HCT116 (cell line): ENCODE results near the gene ZMYND10. TPM values are rescaled to one million over a fixed set of nuclear protein-coding genes. Genes with fewer than 3 reads are reported as not detected.

Experiments used
- ATAC-seq: fragments of 200-7000 bp; cut with Tn5 transposase; 2 replicates; pipeline ENCODE4 v1.9.1; 2020; ENCODE audit warnings: mild to moderate bottlenecking, moderate library complexity
- BruUV-seq: library from RNA; stranded (reverse); fragments of 400-500 nt; replicated peaks from 2 replicates; lab custom pipeline; 2021; lab: Mats Ljungman, UMichigan
- CTCF ChIA-PET: fragments of 300-600 bp; sonication (Branson Sonifier 250); formaldehyde crosslinking; loops from one replicate; lab custom pipeline; 2021; ENCODE audit warnings: antibody characterized with exemption; lab: Charles Lee
- POLR2A ChIA-PET: fragments of 300-600, 350-600 bp; sonication (Branson Sonifier 250); formaldehyde crosslinking; loops from one replicate; lab custom pipeline; 2021; ENCODE audit warnings: antibody characterized with exemption; lab: Charles Lee
- RAD21 ChIA-PET, 2 experiments: fragments of 300-600 bp; sonication (Branson Sonifier 250); formaldehyde crosslinking; loops; one replicate each; lab custom pipeline; 2023; ENCODE audit warnings: low total read pairs in 2 of 2; ENCODE audit not compliant: uncharacterized antibody in 2 of 2, unreplicated experiment in 2 of 2, low non-redundant PET in 1 of 2; lab: Charles Lee
- DNase-seq: peaks from one replicate; pipeline ENCODE4 v3.0.0-alpha.2; 2010; ENCODE audit warnings: low read depth, low spot score
- H2AFZ ChIP-seq: fragments of 200-600 bp; shearing (Covaris generic), sonication (generic); 2 replicates; pipeline ENCODE4 v1.6.1; 2017; ENCODE audit warnings: low read depth, mixed run types, mixed read lengths, antibody characterized with exemption, low read length; ENCODE audit not compliant: poor library complexity, severe bottlenecking
- H3K27ac ChIP-seq: 2 replicates; pipeline ENCODE4 v1.5.1; 2012; ENCODE audit warnings: low read depth, low read length
- H3K27me3 ChIP-seq: fragments of 200-600 bp; sonication (generic); 2 replicates; pipeline ENCODE4 v1.6.1; 2016; ENCODE audit warnings: mixed run types, low read length, mixed read lengths; ENCODE audit not compliant: insufficient read depth
- H3K36me3 ChIP-seq, 2 experiments: fragments of 200-500 bp in 1 of 2; fragments of 200-600 bp in 1 of 2; sonication (Bioruptor generic) in 1 of 2; sonication (generic) in 1 of 2; 2 replicates each; pipeline versions ENCODE4 v1.5.1 to v1.6.1; 2014 to 2016; ENCODE audit warnings: low read length in 2 of 2, inconsistent platforms in 1 of 2, mixed read lengths in 1 of 2, mixed run types in 1 of 2; ENCODE audit not compliant: insufficient read depth in 2 of 2, control insufficient read depth in 1 of 2
- H3K4me1 ChIP-seq, 2 experiments: fragments of 200-600 bp in 1 of 2; sonication (generic) in 1 of 2; 2 replicates each; pipeline versions ENCODE4 v1.5.1 to v1.6.1; 2012 to 2017; ENCODE audit warnings: low read length in 2 of 2, inconsistent platforms in 1 of 2, mild to moderate bottlenecking in 1 of 2, mixed read lengths in 1 of 2, mixed run types in 1 of 2, moderate library complexity in 1 of 2; ENCODE audit not compliant: insufficient read depth in 2 of 2, control insufficient read depth in 1 of 2
- H3K4me2 ChIP-seq: fragments of 200-600 bp; sonication (generic); 2 replicates; pipeline ENCODE4 v1.6.1; 2017; ENCODE audit warnings: mixed run types, low read length, mixed read lengths
- H3K4me3 ChIP-seq, 2 experiments: fragments of 200-600 bp in 1 of 2; sonication (generic) in 1 of 2; replicated peaks in 1 of 2; 2 replicates each; pipeline ENCODE4 v1.5.1; 2011 to 2016; ENCODE audit warnings: low read length in 2 of 2, control low read depth in 1 of 2, low read depth in 1 of 2, mild to moderate bottlenecking in 1 of 2, mixed read lengths in 1 of 2, mixed run types in 1 of 2
- H3K79me2 ChIP-seq: fragments of 200-600 bp; sonication (generic); 2 replicates; pipeline ENCODE4 v1.6.1; 2017; ENCODE audit warnings: mild to moderate bottlenecking, mixed run types, low read length, moderate library complexity, mixed read lengths; ENCODE audit not compliant: insufficient read depth
- H3K9ac ChIP-seq: fragments of 200-600 bp; sonication (generic); 2 replicates; pipeline ENCODE4 v1.6.1; 2016; ENCODE audit warnings: low read length, mixed read lengths
- H3K9me2 ChIP-seq: fragments of 200-600 bp; sonication (generic), shearing (Covaris generic); 2 replicates; pipeline ENCODE4 v1.6.1; 2017; ENCODE audit warnings: mixed run types, mild to moderate bottlenecking, moderate library complexity; ENCODE audit not compliant: insufficient read depth
- H3K9me3 ChIP-seq, 2 experiments: fragments of 200-500 bp in 1 of 2; fragments of 200-600 bp in 1 of 2; sonication (Bioruptor generic) in 1 of 2; sonication (generic) in 1 of 2; 2 replicates each; pipeline ENCODE4 v1.6.1; 2014 to 2017; ENCODE audit warnings: low read length in 2 of 2, mixed read lengths in 2 of 2, inconsistent platforms in 1 of 2, low read depth in 1 of 2, mild to moderate bottlenecking in 1 of 2, mixed run types in 1 of 2, moderate library complexity in 1 of 2; ENCODE audit not compliant: control insufficient read depth in 1 of 2, insufficient read depth in 1 of 2
- H4K20me1 ChIP-seq: fragments of 200-600 bp; sonication (generic), shearing (Covaris generic); 2 replicates; pipeline ENCODE4 v1.6.1; 2017; ENCODE audit warnings: mixed run types, mild to moderate bottlenecking, moderate library complexity; ENCODE audit not compliant: insufficient read depth
- ATF3 ChIP-seq: IDR thresholded peaks from 2 replicates; pipeline ENCODE4 v1.6.1; 2012
- CBX3 ChIP-seq: IDR thresholded peaks from 2 replicates; pipeline ENCODE4 v1.6.1; 2012; ENCODE audit warnings: low read depth
- CTCF ChIP-seq, 3 experiments: fragments of 200-600 bp in 1 of 3; sonication (generic) in 1 of 3; IDR thresholded peaks in 2 of 3; conservative IDR thresholded peaks in 1 of 3; 2 replicates each; pipeline ENCODE4 v1.5.1; 2012 to 2017; ENCODE audit warnings: low read depth in 2 of 3, low read length in 2 of 3, antibody characterized with exemption in 1 of 3, borderline replicate concordance in 1 of 3, control low read depth in 1 of 3, mild to moderate bottlenecking in 1 of 3, mixed read lengths in 1 of 3, mixed run types in 1 of 3, moderate library complexity in 1 of 3; ENCODE audit not compliant: insufficient read depth in 1 of 3
- ELF1 ChIP-seq: IDR thresholded peaks from 2 replicates; pipeline ENCODE4 v1.6.1; 2012; ENCODE audit warnings: low read depth, borderline replicate concordance
- EZH2 ChIP-seq: fragments of 200-600 bp; sonication (generic); IDR thresholded peaks from 2 replicates; pipeline ENCODE4 v1.6.1; 2017; ENCODE audit warnings: antibody characterized with exemption, mixed run types
- EZH2phosphoT487 ChIP-seq: fragments of 200-600 bp; IDR thresholded peaks from 2 replicates; pipeline ENCODE4 v1.6.1; 2018; ENCODE audit warnings: antibody characterized with exemption, borderline replicate concordance
- FOSL1 ChIP-seq: IDR thresholded peaks from 2 replicates; pipeline ENCODE4 v1.6.1; 2012; ENCODE audit warnings: low read depth
- JUND ChIP-seq: IDR thresholded peaks from 2 replicates; pipeline ENCODE4 v1.6.1; 2012
- MAX ChIP-seq: IDR thresholded peaks from 2 replicates; pipeline ENCODE4 v1.6.1; 2012
- POLR2A ChIP-seq: IDR thresholded peaks from 2 replicates; pipeline ENCODE4 v1.7.0; 2011; ENCODE audit warnings: borderline replicate concordance; ENCODE audit not compliant: insufficient read depth, insufficient read length; ENCODE audit errors: extremely low read depth
- POLR2AphosphoS5 ChIP-seq: IDR thresholded peaks from 2 replicates; pipeline ENCODE4 v1.6.1; 2011; ENCODE audit warnings: mild to moderate bottlenecking, low read depth, low read length, moderate library complexity
- RAD21 ChIP-seq: IDR thresholded peaks from 2 replicates; pipeline ENCODE4 v1.6.1; 2012; ENCODE audit warnings: low read depth, mild to moderate bottlenecking
- SIN3A ChIP-seq: IDR thresholded peaks from 2 replicates; pipeline ENCODE4 v1.6.1; 2012; ENCODE audit warnings: low read depth
- SP1 ChIP-seq: IDR thresholded peaks from 2 replicates; pipeline ENCODE4 v1.6.1; 2012; ENCODE audit warnings: low read depth
- TCF7L2 ChIP-seq: IDR thresholded peaks from 2 replicates; pipeline ENCODE4 v1.7.0; 2011; ENCODE audit warnings: borderline replicate concordance, inconsistent platforms; ENCODE audit not compliant: insufficient read depth, insufficient read length; ENCODE audit errors: extremely low read depth
- YY1 ChIP-seq: IDR thresholded peaks from 2 replicates; pipeline ENCODE4 v1.6.1; 2011; ENCODE audit warnings: low read length, low read depth, moderate library complexity, mild to moderate bottlenecking; ENCODE audit not compliant: insufficient replicate concordance; ENCODE audit errors: extremely low read depth
- ZBTB33 ChIP-seq: IDR thresholded peaks from 2 replicates; pipeline ENCODE4 v1.6.1; 2011; ENCODE audit warnings: mild to moderate bottlenecking, low read length, moderate library complexity; ENCODE audit not compliant: insufficient replicate concordance; ENCODE audit errors: extremely low read depth
- ZFX ChIP-seq: fragments of 450-650 bp; IDR thresholded peaks from 2 replicates; pipeline ENCODE4 v1.6.1; 2017
- ZNF274 ChIP-seq: fragments of 200-500 bp; sonication (Bioruptor generic); IDR thresholded peaks from 2 replicates; pipeline ENCODE4 v1.6.1; 2014; ENCODE audit warnings: mild to moderate bottlenecking, low read depth, low read length, inconsistent platforms
- intact Hi-C: fragments of 100-400 bp; cut with micrococcal nuclease; formaldehyde crosslinking; loops from 2 replicates; pipeline ENCODE4 v1.10.0; 2022
- total RNA-seq: library from RNA; stranded (reverse); gene quantifications from one replicate; pipeline ENCODE4 v1.2.1, GENCODE V29; 2021; ENCODE audit not compliant: unreplicated experiment

Gene ZMYND10
- total RNA-seq, 1 experiment from 2014 or later: 3.3 TPM

DNA sequence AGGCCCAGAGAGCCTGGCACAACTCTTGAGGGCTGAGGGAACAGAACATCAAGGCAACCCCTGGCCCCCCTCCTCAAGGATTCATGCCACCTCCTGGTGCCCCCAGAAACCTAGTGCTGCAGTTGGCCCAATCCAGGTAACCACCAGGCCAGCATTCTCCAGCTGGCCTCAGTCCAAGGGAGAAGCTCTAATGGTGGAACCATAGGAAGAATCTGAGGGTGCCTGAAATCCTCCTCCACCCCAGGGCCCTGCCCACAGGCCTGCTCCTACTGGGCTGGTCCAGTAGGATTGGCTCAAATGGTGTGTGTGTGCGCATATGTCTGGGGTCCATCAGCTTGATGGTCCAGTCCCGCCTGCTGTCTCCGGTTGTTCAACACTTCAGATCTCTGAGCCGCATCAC is 30.7 kb downstream of the ZMYND10 start:
- ChIA-PET CTCF (no interaction called here), RAD21 (no interaction called here), POLR2A (interaction anchor here (1.6 to 2.1 kb wide), 3 partner anchors 12 to 23 kb away, joined by 5 to 8 read pairs (median 5); partner anchors contain the start of genes HYAL1, HYAL3, IFRD2 and NAA80)
- H3K36me3 ChIP-seq: peaks cover 2 to 17% of the 10 kb centered on the region in 2 experiments; a peak in 1 of 4 replicates
- DNase-seq (no peak), ATAC-seq (no peak)
- no peak overlapping the region for H3K4me3 ChIP-seq
- intact Hi-C loops: no loop called here
- H4K20me1 ChIP-seq: no peaks in the 10 kb centered on the region
- no peak overlapping the region for H3K9ac ChIP-seq
- H3K9me2 ChIP-seq: no peaks in the 10 kb centered on the region
- H3K27ac ChIP-seq: no peak overlapping the region
- 0 out of 2 replicates have a peak overlapping the region, but pooled peaks have one; percentile 92 for H3K4me2 ChIP-seq
- TF ChIP-seq JUND (no peak), ELF1 (no peak), ZNF274 (no peak), SIN3A (no peak), FOSL1 (no peak), RAD21 (no peak), EZH2phosphoT487 (no peak), ATF3 (no peak), TCF7L2 (no peak), POLR2A (no peak), CTCF (IDR thresholded peaks at IDR 0.05 in 2 of 3, conservative IDR thresholded peaks at IDR 0.05 in 1 of 3; ENCODE audit: borderline replicate concordance in 1 of 3, insufficient read depth in 1 of 3, low read depth in 2 of 3, low read length in 2 of 3) (no peak), MAX (no peak), CBX3 (no peak), ZFX (no peak), YY1 (no peak), ZBTB33 (no peak), EZH2 (no peak), POLR2AphosphoS5 (no peak), SP1 (no peak)
- peaks cover 39% of the 10 kb centered on the region for H3K79me2 ChIP-seq
- no peaks in the 10 kb centered on the region for H3K9me3 ChIP-seq
- no peaks in the 10 kb centered on the region for H3K27me3 ChIP-seq
- peaks cover 55 to 74% of the 10 kb centered on the region in 2 experiments for H3K4me1 ChIP-seq
- BruUV-seq: no TSS peak
- no peak overlapping the region for H2AFZ ChIP-seq
